ENCODE measurements around the gene ANKS1B.

The ANKS1B gene

DNA sequence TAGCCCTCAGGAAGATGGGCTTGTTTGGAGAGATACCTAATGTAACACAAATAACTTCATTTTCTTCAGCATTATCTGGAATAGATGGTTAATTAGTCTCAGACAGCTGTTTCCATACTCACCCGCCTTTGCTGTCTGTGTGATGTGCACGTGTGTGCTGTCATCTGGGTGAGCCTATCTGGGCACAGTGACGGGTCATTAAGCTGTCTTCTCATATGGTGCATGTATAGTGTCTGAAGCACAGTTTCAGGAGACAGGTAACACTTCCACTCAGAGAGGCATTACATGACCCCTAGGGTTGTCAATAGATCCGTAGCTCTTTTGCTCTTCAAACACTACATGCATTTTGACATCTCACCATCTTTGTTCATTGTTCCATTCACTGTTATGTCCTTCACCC lies 846.3 kb downstream of the ANKS1B start:
- no peak for DNase-seq
- in situ Hi-C loops (cut with MboI; ENCODE audit: low pct_unique_long_range_greater_than_20kb, low sequenced_read_pairs): no loop called here

DNA sequence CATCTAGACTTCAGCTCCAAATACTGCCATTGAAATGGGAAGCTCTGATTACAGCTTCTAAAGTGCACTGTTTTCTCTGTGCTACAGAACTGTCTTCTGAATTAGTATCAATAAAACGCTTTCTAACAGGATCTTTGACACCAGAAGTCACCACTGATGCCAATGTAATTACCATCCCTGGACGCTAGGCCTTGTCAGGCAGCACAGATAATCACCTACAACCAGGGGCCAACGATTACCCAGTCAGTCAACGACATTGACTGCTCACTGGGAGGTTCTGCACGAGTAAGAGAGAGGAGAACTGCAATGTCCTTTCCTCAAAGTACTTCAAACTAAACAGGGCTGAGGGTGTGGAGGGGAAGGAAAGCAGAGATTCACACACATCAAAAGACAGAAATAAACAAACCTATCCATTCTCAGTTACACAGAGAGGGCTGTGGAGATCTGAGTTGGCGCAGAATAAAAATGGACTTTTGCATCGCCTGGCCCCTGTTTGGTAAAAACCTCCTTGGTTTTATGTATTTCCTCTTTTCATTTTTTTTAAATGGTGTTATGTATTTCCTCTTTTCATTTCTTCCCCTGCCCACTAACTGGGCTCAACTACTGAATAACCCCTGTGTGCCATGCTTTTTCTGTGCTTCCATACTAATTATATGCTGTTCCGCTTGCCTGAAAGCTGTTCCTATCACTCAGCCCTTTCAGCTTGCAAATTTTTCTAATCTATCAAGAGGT lies 847.4 kb downstream of the ANKS1B start:
- peak; percentile 36 for DNase-seq
- in situ Hi-C loops (cut with MboI; ENCODE audit: low pct_unique_long_range_greater_than_20kb, low sequenced_read_pairs): no loop called here

DNA sequence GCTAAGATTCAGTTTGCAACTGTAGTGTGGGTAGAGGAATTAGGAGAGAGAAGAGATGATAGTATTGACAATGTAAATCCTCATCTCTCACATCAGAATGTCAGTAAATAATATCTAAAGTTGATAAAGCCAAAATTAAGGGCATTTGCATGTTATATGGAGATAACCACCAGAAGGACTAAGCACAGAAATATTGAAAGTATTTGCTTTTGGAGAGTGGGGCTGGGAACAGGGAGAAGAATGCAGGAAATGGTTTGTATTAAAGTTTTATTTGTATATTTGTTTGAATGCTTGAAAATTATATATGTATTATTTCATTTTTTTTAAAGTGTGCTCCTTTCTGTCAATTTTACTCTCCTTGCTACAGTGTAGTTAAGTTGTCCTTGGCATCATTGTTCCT lies 848.2 kb downstream of the ANKS1B start:
- DNase-seq: no peak
- in situ Hi-C loops (cut with MboI; ENCODE audit: low pct_unique_long_range_greater_than_20kb, low sequenced_read_pairs): no loop called here

DNA sequence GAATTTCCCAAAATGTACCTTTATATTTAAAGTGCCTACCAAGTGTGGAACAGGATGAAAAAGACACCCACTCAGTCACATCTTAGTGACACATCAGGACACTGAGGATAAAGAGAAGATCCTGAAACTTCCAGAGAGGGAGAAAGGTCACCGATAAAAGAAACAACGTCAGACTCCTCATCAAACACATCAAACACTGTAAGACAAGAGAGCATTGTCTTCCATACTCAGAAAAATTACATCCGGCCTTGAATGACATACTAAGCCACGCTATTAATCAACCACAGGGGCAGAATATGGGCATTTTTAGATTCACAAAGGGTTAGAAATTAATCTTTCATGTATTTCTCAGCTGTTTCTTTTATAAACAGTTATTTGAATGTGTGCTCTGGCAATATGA lies 849.4 kb downstream of the ANKS1B start:
- in situ Hi-C loops (cut with MboI; ENCODE audit: low pct_unique_long_range_greater_than_20kb, low sequenced_read_pairs): no loop called here
- no peak for DNase-seq

DNA sequence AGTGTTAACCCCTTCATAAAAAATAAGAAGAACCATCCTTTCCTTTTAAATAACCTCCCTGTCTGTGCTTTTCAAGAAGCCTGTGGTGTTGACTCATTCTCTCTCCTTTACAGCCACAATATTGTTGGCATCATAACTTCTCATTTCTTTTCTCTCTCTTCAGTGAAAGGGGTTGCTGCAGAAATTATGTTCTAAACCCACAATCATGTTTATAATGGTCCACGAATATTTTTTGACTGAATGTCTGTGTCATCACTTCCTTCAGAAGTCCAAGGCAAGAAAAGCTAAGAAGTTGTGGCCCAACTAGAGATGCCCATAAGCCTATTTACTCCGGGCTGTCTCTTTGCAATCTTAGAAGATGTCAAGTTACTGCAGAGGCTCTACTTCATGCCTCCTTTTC lies 851.3 kb downstream of the ANKS1B start:
- DNase-seq: no peak
- in situ Hi-C loops (cut with MboI; ENCODE audit: low pct_unique_long_range_greater_than_20kb, low sequenced_read_pairs): no loop called here

DNA sequence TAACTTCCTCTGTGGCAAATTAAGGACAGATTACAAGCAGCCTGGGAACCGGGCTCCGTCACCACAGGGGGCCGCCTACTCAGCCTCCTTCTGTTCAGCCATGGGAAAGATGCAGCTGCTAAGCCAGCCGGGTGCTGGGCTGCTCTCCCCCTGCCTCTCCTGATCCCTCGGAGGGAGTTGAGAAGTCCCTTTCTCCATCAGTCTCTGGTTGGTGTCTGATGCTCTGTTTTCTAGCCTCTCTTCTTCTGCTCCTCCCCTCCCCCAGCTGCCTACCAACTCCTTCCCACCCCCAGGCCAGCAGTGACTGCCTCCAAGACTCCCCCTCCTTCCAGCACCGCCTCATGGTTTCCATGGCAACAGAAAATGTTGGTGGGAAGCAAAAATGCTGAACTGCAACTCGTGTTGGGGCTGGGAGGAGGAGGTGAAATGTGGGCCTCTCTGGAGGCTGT lies 853.0 kb downstream of the ANKS1B start:
- in situ Hi-C loops (cut with MboI; ENCODE audit: low pct_unique_long_range_greater_than_20kb, low sequenced_read_pairs): no loop called here
- no peak for DNase-seq

DNA sequence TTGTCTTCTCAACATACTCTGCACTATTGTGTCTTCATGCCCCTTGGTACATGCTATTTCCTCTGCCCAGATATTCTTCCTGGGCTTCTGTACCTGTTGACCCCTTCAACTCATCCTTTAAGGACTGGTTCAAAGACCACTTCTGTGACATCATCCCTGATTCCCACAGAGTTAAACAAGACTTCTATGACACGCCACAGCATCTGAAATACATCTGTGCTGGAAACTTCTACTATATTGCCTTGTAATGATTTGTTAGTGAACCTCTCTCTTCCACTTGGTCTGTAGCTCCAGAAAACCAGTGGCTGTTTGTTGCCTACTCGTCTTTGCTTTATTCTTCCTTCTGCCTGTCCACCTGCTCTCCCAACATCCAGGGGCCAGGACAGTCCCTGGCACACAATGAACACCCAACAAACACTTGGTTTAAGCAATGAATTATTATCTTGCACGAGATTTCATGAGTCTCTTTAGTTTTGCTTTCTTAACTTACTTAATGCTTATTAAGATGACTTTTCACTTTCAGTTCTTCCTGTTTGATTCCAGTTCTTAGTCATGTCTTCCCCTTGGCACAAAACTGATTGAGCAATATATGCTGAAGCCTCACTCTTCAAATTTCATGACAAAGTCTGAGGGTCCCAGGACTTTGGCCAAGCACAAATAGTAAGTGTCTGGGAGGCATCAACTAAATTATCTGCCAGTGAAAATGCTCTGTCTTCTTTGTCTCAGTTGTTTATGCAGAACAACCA lies 853.8 kb downstream of the ANKS1B start:
- no peak for DNase-seq
- in situ Hi-C loops (cut with MboI; ENCODE audit: low pct_unique_long_range_greater_than_20kb, low sequenced_read_pairs): no loop called here

DNA sequence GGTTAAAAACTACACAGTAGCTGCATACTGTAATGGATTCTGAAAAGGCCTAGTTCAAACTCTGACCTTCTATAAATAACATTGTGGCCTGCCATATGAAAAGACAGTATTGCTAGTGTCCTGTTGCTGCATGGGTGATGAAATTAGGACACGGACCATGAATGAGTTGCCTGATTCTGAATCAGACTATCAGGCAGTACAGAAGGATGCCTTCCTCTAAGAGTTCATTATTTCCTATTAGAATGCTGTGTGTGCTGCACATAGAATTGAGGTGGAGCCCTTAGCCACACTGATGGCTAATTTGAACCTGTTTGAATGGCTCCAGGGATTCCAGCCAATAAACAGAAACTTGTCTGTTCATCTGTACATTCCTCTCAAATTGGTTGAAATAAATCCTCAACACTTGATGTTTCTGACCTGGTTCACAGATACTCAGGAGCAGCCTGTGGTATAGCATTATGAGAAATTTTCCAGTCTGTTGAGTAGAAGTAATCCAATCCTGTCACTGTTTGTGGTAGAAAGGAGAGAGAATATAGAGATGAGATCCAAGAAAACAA lies 856.4 kb downstream of the ANKS1B start:
- no peak for DNase-seq
- in situ Hi-C loops (cut with MboI; ENCODE audit: low pct_unique_long_range_greater_than_20kb, low sequenced_read_pairs): no loop called here

DNA sequence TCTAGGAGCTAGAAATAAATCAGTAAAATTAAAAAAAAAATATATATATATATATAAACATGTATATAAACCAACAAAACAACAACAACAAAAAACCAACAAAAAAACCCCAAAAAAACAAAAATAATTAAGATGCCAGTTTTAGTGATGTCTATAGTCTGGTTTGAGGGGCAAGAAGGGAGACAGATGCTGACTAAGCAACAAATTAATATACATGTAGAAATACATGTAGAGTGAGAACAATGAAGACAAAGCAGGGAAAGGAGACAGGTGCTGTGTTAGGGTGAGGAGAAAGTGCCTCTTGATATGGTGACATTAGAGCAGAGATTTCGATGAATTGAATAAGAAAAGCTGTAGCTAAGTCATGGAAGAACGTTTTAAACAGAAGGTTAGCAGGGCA lies 861.8 kb downstream of the ANKS1B start:
- in situ Hi-C loops (cut with MboI; ENCODE audit: low pct_unique_long_range_greater_than_20kb, low sequenced_read_pairs): no loop called here
- DNase-seq: no peak

DNA sequence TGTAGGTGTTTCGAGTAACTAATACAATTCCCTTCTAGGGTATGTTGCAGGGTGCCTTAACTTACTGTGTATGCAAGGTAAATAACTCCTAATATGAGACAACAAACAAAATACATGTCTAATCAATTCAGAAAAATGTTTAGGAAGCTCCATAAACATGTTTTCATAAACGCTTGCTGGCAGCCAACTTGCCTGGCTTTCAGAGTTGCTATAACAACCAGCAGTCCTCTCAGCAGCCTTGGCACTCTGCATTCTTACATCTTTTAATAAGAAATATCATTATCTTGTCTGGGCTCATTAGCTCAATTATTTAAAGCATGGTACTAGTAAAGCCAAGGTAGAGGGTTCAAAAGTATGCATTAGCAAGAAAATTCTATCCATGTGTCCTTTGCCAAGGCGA lies 862.2 kb downstream of the ANKS1B start:
- no peak for DNase-seq
- in situ Hi-C loops (cut with MboI; ENCODE audit: low pct_unique_long_range_greater_than_20kb, low sequenced_read_pairs): no loop called here

DNA sequence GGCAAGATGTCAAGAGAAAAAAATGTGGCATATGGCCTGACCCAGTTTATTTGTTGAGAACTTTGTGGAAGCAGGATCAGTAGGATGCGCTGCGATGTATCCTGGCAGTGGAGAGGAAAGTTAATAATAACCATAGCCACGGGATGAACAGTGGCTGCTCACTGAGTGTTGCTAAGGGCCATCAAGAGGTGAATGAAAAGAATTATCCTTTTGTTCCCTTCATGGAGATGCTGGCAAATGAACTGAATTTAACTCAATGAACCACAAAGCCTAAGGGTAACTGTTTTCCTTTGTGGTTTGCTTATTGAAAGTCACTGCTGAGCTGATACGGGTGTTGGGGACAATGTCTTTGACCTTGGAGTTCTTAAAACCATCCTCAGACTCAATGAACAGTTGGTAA lies 863.2 kb downstream of the ANKS1B start:
- DNase-seq: no peak
- in situ Hi-C loops (cut with MboI; ENCODE audit: low pct_unique_long_range_greater_than_20kb, low sequenced_read_pairs): no loop called here

DNA sequence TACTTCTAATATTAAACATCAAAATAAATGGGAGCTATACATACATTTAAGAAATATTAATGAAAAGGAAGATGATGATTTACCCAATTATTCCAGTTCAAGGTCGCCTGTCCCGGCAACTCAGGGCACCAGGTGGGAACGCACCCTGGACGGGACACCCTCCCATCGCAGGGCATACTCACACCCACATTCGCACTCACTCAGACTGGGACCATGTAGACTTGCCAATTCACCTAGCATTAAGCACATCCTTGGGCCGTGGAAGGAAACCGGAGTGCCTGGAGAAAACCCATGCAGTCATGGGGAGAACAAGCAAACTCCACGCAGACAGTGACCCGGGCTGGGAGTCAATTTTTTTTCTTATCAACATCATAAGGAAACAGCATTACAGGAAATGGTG lies 864.8 kb downstream of the ANKS1B start:
- in situ Hi-C loops (cut with MboI; ENCODE audit: low pct_unique_long_range_greater_than_20kb, low sequenced_read_pairs): no loop called here
- DNase-seq: no peak

DNA sequence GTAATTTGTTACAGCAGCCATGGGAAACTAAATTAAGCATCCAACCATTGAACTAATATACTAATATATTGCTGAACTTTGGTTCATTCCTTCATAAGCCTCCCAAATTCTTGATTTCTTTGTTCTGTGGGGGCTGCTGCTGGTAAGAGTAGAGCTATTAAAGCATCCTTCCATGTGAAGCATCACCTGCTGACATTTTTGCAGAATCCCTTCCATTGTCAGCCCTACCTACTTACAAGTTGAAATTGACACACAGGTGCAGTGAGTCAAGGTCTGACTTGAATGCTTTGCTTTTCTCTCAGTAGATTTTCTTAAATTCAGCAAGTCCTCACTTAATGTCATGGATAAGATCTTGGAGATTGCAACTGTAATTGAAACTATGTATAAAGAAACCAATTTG lies 865.3 kb downstream of the ANKS1B start:
- in situ Hi-C loops (cut with MboI; ENCODE audit: low pct_unique_long_range_greater_than_20kb, low sequenced_read_pairs): no loop called here
- DNase-seq: no peak

DNA sequence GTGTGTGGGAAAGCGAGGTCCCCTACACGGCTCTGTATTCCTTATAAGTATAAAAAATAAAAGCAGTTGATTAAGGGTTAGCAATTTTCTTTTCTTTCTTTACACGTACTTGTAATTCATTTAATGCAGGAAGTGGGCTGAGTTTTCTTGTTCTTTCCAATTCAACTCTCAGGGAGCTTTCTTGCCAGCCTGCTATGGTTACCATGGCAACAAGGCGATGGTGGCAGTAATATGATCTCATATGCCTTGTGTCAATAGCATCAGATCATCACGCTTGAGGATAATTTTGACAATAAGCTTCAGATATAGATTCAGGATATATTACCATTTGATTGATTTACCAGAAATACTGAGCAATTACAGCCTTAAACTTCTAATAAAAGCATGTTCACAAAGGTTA lies 873.1 kb downstream of the ANKS1B start:
- in situ Hi-C loops (cut with MboI; ENCODE audit: low pct_unique_long_range_greater_than_20kb, low sequenced_read_pairs): no loop called here
- no peak for DNase-seq

DNA sequence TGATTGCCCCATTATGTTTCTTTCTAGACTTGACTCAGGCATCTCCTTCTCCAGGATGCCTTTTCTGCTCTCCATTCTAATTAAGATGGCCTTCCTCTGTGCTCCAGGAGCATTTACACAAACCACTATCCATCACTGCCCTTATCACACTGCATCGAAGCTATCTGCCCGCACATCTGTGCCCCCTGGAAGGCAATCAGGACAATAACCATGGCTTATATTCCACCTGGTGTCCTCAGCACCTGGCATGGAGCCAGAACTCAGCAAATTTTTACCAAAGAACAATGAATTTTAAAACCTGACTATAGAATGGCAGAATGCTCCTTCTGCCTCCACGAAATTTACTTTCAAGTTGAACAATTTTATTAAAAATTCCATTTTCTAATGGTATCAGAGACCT lies 873.9 kb downstream of the ANKS1B start:
- DNase-seq: no peak
- in situ Hi-C loops (cut with MboI; ENCODE audit: low pct_unique_long_range_greater_than_20kb, low sequenced_read_pairs): no loop called here

DNA sequence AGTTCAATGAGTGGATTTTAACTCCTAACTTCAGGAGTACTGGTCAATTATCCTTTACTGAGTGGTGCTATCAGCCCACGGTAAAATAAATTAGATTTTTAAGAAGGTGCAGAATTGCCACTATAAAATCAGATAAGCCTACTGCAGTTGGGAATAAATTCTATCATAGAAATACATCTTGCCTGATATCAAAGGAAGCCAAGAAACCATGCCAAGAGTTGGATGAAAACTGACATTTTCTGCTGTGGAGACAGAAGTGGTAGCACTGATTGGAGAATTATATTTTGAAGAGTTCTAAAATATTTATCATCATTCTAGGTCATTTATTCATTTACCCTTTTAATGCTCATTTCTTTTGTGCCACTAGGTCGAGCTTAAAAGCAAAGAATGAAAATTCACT lies 874.5 kb downstream of the ANKS1B start:
- in situ Hi-C loops (cut with MboI; ENCODE audit: low pct_unique_long_range_greater_than_20kb, low sequenced_read_pairs): no loop called here
- no peak for DNase-seq

DNA sequence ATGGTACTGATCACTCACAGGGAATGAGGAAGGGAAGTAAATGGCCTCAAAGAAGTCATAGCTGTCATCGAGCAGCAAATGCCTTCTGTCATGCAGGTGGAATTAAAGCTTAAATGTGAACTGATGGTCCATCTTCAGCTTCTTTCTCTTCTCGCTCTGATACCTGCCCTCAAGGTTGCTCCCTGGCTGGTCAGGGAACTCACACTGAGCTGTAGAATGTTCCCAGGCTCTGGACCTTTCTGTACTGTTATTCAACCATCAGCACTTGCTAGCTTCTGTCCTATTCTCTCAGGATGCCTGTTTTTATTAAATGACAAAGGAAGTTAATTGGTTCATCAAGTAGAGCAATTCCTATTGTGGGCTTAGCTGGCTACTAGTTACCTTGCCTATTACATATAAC lies 875.8 kb downstream of the ANKS1B start:
- in situ Hi-C loops (cut with MboI; ENCODE audit: low pct_unique_long_range_greater_than_20kb, low sequenced_read_pairs): no loop called here
- no peak for DNase-seq

DNA sequence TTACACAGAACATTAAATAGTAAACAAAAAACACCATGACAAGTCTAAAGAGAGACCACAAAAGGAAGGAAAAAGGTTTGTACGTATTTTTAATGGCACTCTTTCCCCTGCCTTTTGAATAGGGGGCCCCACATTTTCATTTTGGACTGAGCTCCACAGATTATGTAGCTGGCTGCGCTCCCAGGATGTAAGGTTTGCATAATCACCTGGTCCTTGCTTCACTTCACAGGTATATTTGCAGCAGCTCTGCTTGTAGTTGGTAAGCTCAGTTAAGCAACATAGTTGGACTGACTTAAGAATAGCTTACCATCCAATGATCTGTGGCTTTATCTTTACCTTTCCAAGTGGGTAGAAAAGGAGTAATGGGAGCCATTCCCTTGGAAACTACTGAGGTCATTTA lies 885.0 kb downstream of the ANKS1B start:
- no peak for DNase-seq

DNA sequence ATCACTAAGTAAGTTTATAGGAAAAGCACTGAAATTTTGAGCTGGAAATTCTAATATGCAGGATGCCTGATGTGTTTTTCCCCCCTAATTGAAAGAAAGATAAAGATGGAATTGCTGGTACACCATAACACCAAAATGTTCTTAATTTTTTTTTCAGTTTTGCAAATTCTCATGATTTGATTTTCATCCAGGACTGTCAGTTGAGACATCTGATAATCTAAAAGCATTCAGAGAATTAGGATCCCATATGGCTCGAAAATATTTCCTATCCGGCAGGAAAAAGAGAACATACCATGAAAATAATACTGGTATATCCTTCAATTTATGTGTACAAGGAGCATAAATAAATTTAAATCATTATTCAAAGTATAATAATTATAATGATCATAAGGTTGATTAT lies 887.6 kb downstream of the ANKS1B start:
- in situ Hi-C loops (cut with MboI; ENCODE audit: low pct_unique_long_range_greater_than_20kb, low sequenced_read_pairs): no loop called here
- no peak for DNase-seq

More for the DNA sequence above, 885.0 kb downstream of the ANKS1B start:
- in situ Hi-C loops (cut with MboI; ENCODE audit: low pct_unique_long_range_greater_than_20kb, low sequenced_read_pairs): no loop called here

DNA sequence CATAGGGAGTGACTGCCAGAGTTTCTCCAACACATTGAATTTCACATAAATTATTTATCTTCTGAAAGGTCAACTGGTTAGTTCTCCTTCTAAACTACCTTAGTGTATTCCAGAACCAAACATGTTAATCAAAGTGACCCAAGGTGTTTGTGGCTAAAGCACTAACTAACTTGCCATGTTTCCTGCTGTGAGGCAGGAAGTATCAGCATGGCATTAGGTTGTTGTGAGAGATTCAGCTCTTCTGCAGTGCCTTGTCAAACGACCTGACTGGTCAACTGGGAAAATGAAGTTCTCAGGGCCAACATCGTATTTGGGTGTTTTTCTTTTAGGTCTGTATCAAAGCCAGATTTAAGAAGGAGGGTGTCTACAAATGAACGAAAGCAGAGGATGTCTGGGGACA lies 891.6 kb downstream of the ANKS1B start:
- no peak for DNase-seq
- in situ Hi-C loops (cut with MboI; ENCODE audit: low pct_unique_long_range_greater_than_20kb, low sequenced_read_pairs): no loop called here

Data from KBM-7 (cell line).